GM21390 (cell line): ENCODE data around the gene GMEB2.

ENCODE experiments used
- ATAC-seq: cut with Tn5 transposase; IDR thresholded peaks from one replicate; pipeline ENCODE4 v1.9.1; 2021; ENCODE audit not compliant: unreplicated experiment

The GMEB2 gene

DNA sequence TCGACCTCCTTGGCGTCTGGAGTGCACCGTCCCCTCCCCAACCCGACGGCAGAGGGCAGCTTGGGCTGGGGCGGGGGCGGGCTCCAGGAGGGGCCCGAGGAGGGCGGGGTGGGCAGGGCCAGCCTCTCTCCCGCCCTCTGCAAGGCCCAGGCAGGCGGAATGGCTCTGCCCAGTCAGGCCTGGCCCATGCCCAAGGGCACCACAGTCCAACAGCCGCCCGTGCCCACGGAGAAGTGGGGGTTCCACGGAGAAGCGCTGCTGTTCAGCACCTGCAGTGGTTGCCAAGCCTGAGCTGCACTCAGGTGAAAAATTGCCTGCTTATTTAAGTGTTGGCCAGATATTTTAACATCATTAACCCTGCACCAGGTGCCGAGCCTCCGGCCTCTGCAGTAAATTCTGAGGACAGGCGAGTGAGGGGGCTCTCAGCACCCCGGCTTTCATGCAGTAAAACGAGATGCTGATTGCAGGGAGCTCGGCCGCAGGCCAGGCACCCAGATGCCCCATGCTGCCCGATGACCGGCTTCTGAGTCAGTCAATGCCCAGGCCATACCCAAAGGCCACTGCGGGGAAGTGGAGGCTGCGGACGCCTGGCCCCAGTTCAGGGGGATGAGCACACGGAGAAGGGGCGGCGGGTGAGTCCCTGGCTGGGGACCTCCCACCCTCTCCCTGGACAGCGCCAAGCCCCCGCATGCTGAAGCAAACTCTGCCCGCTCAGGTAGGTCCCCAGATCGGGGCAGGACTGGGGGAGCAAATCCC, 79.0 kb downstream of the GMEB2 start, which contains the start of gene SRMS:
SRMS (minus strand) TSS at position 25 of the 756 bp plus-strand sequence. CDS start 286 bp downstream, outside the sequence.
- no peak for ATAC-seq

DNA sequence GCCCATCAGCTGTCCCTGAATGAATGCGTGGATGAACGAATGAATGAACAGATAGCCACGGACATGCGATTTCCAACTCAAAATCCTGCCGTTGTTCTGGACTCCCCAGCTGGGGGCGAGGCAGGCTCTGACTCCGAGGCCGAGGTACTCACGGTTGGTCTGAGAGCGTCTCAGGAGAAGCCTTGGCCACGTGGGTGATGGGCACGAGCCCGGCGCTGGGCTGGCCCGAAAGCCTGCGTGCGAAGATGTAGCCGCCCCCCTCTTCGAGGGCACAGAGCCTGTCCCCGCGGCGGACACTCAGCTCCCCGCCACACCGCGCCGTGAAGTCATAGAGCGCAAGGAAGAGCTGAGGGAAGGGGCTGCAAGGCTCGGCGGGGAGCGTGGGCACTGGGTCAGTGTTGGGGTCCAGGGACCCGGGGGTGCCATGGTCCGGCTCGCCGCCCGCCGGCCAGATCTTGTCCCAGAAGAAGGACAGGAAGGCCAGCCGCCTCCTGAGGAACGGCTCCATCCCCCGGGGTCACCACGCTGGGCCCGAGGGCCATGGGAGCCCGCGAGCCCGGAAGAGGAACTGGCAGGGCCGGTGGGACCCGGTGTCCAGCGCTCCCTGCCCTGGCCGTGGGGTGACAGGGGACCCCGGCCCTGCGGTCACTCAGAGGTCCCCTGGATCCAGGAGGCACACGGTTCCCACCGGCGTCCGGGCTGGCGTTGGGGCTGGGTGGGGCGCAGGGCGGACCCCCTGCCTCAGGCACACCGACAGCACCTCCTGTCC, 79.8 kb downstream of the GMEB2 start:
- ATAC-seq = no peak

DNA sequence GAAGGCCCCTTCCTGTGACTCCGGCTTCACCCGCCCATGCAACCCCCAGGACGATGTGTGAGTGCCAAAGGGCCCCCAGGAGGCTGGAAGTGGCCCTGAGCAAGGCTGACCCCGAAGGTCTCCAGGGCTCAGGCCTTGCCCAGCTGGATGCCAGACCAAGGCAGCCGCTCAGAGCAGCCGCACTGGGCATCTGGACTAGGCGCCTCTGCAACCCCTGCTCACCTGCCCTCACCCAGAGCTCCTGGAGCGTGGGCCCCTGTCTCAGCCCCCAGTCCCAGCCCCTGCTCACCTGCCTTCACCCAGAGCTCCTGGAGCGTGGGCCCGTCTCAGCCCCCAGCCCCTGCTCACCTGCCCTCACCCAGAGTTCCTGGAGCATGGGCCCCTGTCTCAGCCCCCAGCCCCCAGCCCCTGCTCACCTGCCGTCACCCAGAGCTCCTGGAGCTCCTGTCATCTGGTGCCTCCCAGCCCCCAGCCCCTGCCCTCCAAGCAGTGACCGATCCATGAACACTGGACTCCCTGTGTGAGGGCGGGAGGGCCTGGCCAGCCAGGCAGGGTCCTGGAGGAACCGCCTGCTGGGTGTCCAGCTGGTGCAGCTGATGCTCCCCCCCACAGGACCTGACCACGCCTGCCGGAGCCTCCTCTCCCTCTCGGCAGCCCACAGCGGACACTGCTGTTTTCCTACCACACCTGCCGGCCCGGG, 80.5 kb downstream of the GMEB2 start:
- no peak for ATAC-seq

DNA sequence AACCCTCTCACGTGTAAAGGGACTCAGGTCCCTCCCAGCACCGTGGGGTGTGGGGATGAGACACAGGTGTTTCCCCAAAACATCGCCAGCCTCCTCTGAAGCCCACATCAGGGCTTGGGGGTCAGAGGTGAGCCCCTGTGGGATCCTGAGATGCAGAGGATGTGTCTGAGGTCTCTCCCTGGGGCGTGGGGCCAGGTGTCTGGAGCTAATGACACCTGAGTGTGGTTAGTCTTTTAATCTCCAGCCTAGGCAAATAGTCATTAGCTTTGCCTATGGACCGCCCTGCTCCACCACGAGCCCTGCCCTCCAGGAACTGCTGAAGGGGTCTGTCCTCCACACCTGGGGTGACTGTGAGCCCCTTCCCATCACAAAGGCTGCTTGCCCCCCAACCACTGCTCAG, 81.1 kb downstream of the GMEB2 start:
- ATAC-seq = no peak

DNA sequence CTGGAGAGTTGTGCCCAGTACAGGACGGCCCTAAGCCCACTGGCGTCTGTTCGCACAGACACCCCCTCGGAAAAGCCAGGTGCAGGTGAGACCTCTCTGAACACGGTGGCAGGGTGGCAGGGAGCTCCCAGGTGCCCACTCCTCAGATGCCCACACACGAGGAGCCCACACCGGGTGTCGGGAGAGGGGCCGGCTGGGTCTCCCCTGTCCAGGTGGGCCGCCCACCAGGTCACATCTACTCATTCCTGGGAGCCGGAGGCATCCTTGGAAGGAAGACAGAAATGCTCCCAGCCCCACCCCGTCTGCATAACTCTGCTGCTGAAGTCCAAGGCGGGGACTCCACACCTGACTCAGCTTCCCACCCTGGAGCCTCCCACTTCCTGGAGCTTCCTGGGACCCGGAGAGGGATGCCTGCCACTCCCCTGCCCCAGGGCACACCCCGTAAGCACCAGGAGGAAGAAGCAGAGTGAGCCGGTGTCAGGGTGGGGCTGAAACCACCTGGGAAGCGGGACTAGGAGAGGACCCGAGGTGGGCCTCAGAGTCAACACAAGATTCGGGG, 81.9 kb downstream of the GMEB2 start:
- no peak for ATAC-seq

DNA sequence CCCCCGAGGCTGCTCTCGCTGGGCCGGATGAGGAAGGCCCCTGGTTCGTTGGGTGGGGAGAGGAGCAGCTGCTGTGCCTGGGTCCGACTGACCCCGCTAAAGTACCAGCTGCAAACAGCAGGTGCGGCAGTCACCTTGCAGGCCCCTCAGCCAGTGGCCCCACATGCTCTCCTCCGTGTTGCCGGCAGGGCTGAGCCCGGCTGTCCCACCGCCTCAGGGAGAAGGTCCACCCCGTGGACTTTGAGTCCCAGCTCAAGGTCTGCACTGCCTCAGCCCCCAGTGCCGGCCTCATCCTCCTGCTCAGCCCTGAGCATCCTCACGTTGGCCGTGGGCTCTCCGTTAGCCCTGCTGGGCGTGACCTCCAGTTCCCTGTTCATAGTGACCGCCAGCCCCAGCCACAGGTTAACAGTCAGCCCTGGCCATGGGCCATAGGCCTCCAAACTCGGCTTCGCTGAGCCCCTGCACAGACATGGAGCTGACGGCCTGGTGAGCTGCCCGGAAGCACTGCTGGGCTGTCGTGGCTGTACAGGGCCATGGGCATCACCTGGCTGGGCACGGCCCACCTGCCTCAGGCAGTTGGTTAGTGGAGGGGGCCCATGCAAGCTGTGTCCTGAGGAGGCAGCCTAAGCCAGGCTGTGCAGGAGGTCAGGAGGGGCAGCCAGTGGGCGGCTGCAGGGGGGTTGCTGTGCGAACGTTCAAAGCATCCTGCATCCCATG, 82.5 kb downstream of the GMEB2 start:
- no peak for ATAC-seq

DNA sequence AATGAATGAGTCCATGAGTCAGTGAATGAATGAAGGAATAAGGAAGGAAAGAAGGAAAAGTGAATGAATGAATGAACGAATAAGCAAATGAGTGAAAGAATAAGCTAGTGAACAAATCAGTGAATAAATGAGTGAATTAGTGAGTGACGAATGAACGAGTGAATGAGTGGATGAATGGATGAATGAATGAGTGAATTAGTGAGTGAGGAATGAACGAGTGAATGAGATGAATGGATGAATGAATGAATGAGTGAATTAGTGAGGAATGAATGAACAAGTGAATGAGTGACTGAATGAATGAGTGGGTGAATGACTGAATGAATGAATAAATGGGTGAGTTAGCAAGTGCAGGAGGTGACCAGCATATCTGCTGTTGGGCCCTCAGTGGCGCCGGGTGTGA, 83.2 kb downstream of the GMEB2 start:
- ATAC-seq = no peak

DNA sequence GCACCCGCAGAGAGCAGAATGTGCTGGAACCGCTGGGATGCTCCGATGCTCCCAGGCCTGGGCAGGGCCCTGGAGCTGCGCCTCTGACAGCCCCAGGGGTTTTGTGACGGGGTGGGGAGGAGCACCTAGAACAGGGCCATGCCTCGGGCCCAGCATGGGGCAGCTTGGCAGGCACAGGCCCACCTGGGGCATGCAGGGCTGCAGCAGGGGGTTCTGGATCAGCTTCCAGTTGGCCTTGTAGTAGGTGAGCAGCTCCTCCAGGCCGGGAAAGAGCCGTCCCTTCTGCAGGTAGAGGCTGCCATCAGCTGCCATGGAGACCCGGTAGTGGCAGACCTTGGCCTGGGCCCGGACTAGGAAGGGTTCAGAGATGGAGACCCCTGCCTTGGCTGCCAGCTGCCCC, 83.8 kb downstream of the GMEB2 start:
- no peak for ATAC-seq

DNA sequence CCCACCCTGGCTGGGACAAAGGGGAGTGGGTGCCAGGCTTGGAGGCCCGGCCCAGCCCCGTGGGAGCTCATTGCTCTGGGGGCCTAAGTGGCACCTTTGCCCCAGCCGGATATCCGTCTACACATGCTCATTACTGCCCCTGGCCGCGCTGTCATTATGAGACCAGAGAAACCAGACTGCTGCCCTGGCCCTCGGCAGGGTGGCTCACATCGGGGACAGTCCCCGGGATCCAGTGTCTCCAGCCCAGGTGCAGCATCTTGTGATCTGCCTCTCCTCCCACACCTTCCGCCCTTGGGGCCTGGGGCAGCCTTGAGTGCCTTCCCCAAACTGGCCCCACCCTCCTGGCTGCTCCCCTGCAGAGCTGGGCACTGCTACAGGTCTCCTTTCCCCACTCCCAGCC, 84.2 kb downstream of the GMEB2 start:
- ATAC-seq = no peak

DNA sequence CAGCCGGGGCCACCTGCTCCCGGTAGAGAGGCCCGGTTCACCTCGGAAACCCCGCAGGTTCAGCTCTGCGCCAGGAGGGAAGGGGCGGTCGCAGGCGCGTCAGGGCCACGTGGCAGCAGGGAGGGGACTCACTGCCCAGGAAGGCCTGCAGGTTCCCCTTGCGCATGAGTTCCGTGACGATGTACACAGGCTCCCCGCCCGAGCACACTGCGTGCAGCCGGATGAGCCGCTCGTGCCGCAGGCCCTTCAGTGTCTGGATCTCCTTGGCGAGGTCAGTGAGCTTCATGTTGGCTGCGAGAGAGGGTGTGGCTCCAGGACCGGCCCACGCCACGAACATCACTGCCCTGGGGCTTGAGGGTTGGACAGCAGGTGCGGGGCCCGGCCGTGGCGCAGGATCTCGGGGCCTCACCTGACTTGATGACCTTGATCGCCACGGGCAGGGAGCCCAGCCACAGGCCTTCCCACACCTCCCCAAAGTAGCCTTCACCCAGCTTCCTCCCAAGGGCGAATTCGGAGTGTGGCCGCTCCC, 84.8 kb downstream of the GMEB2 start:
- ATAC-seq = no peak

DNA sequence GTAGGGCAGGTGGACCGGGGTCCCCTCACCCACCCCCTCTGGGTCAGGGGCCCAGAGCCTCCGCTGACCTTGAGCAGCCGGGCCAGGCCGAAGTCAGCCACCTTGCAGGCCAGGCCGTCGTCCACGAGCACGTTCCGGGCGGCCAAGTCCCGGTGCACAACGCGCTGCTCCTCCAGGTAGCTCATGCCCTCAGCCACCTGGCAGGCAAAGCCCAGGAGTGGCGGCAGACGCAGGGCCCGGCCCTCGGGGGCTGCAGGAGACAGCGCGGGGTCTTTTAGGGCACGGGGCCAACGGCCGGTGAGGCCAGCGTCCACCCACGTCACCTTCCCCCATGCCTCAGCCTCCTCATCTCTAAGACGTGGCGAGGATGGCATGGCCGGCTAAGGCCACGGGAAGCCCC, 85.5 kb downstream of the GMEB2 start:
- no peak for ATAC-seq

DNA sequence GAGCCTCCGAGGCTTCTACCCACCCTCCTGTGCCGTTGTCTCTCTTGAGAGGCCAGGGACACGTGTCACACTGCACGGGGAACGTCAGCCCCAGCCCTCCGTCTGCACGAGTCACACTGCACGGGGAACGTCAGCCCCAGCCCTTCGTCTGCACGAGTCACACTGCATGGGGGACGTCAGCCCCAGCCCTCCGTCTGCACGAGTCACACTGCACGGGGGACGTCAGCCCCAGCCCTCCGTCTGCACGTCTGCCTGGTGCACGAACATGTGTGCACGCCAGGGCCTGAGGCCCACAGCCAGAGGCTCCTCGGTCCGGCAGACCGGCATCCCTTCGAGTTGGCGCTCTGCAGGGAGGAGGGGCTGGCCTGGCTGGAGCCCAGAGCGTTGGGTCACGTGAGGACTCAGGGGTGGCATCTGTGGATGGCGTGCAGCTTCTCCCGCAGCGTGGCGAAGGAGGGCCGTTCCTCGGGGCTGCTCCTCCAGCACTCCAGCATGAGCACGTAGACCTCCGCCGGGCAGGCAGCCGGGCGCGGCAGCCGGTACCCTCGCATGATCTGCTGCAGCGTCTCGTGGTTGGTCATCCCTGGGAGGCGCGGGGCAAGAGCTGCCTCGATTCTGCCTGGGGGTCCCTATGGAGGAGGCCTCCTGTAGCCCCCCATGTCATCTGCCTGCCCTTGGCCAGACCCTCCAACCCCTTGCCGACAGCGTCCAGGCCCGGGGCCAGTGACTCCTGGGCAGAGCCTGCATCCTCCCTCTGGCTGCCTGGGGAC, 86.3 kb downstream of the GMEB2 start:
- no peak for ATAC-seq

DNA sequence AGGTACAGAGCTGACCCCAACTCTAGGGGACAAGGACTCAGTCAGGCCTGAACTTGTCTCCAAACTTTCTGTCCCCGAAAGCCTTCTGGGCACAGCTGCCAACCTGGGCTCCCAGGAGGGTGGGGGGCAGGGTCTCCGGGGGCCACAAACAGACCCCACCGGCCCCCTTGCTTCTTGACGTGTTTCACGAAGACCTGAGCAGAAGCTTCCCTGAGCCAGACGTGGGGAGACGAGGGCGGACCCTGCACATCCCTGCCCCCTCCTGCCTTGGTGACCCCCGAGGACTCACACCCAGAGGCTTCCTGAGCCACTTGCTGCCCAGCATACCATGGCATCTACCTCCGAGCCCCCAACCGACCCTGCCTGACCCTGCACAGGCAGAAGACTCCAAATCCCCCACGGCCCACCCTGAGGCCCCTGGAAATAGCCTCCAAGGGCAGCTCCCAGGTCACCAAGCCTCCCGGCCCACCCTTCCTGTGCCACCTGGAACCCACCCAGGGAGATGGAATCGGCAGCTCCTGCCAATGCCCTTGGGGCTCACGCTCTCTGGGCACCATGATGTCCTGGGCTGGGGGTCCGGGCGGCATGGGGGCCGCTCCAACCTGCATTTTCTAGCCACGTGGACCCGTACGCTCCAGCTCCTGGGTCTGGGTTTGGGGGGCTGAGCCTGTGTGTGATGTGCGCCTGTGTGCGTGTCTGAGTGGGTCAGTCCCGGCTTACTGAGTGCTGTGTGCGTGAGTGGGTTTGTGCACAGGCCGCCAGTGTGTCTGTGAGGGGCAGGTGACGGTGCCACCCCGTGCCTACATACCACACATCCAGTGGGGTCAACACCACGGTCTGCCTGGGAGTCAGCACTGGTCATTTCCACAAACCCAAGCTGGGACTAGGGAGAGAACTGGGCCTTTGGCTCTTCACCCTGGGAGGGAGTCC, 87.2 kb downstream of the GMEB2 start:
- ATAC-seq = no peak

DNA sequence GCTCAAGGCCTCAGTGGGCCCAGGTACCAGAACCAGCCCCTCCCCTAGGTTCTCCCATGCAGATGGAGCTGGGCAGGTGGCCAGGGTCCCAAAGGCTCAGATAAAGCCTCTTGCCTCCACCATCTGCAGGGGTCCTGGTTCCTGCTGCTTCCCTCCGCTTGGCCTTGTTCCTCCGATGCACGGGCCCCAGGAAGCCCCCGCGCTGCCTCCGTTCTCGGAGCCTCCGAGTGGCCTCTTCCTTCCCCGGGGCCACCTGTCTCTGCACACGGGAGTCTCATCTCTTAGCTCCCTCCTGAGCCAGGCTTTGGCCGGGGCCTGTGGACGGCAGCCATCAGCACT, 87.8 kb downstream of the GMEB2 start:
- ATAC-seq = no peak

DNA sequence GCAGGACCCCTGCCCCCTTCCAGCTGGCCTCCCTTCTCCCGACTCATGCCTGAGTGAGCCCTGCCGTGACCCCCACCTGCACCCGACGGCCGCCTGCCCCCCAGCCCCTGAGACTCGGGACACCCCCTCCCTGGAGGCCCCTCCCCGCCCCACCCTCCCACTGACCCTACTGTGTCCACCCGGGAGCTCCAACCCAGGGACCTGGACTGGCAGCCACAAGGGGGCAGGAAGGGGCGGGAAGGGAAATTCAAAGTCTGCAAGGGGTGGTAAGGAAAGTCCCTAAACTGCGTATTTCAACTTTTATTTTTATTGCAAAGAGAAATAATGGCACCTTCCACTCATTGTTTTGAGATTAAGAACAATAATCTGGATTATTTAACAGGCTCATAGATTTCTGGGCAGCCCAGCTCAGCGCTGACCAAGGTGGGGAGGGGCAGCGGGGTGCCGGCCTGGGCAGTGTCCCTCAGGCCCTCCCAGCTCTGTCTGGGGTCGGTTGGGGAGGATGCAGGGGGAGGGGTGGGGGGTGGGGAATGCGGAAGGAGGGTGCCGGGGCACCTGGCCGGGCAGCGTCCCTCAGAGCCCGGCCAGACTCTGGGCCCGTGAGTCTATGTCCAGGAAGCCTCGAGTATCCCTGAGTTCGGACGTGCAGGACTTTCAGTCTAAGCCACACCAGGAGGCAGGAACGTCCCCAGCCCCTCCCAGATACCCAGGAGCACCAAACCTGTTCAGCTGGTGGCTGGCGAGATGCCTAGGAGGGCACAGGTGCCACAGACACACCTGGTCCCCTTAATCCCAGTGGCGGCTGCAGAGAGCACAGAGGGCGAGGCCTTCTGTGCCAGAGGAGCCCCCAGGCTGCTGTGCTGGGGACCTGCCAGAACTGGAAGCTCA, 88.5 kb downstream of the GMEB2 start:
- ATAC-seq = no peak
